IMR-90 (cell line): Measurements from ENCODE around the gene RMND5A.

Source experiments
- BHLHE40 ChIP-seq: fragments of 150-350 bp; IDR thresholded peaks from 2 replicates; pipeline ENCODE4 v1.6.1; 2016; ENCODE audit warnings: mild to moderate bottlenecking, low read depth, low read length
- CEBPB ChIP-seq: IDR thresholded peaks from 2 replicates; pipeline ENCODE4 v1.6.1; 2012; ENCODE audit warnings: low read depth, low read length, improper control_type of control experiment
- CHD1 ChIP-seq: IDR thresholded peaks from 2 replicates; pipeline ENCODE4 v1.6.1; 2012; ENCODE audit warnings: low read depth, low read length, improper control_type of control experiment
- MAFK ChIP-seq: IDR thresholded peaks from 2 replicates; pipeline ENCODE4 v1.6.1; 2012; ENCODE audit warnings: low read depth, low read length, improper control_type of control experiment
- MXI1 ChIP-seq: IDR thresholded peaks from 2 replicates; pipeline ENCODE4 v1.6.1; 2012; ENCODE audit warnings: low read depth, mild to moderate bottlenecking, low read length, moderate library complexity, borderline replicate concordance
- NFE2L2 ChIP-seq: fragments of 150-350 bp; IDR thresholded peaks from 2 replicates; pipeline ENCODE4 v1.6.1; 2016; ENCODE audit warnings: low read depth, mild to moderate bottlenecking, low read length
- POLR2A ChIP-seq: IDR thresholded peaks from 2 replicates; pipeline ENCODE4 v1.6.1; 2012; ENCODE audit warnings: mild to moderate bottlenecking, low read depth, low read length
- RAD21 ChIP-seq: IDR thresholded peaks from 2 replicates; pipeline ENCODE4 v1.6.1; 2012; ENCODE audit warnings: low read length, improper control_type of control experiment
- RFX5 ChIP-seq: IDR thresholded peaks from 2 replicates; pipeline ENCODE4 v1.8.0; 2012; ENCODE audit warnings: low read depth, mild to moderate bottlenecking, low read length, moderate library complexity
- SMC3 ChIP-seq: fragments of 150-350 bp; IDR thresholded peaks from 2 replicates; pipeline ENCODE4 v1.6.1; 2016; ENCODE audit warnings: low read depth, mild to moderate bottlenecking, antibody characterized with exemption, low read length, moderate library complexity
- TF ChIP-seq, protein P1 (sequence below): conservative IDR thresholded peaks from 2 replicates; pipeline ENCODE4 v1.5.1; 2012; ENCODE audit warnings: mild to moderate bottlenecking, low read depth, low read length, improper control_type of control experiment
- TF ChIP-seq, protein P2 (sequence below): fragments of 150-350 bp; IDR thresholded peaks from 2 replicates; pipeline ENCODE4 v1.6.1; 2017; ENCODE audit warnings: mild to moderate bottlenecking, antibody characterized with exemption, low read length, low read depth
- TF ChIP-seq, protein P3 (sequence below): fragments of 150-350 bp; IDR thresholded peaks from 2 replicates; pipeline ENCODE4 v1.6.1; 2016; ENCODE audit warnings: low read depth, mild to moderate bottlenecking, low read length, moderate library complexity, borderline replicate concordance

DNA sequence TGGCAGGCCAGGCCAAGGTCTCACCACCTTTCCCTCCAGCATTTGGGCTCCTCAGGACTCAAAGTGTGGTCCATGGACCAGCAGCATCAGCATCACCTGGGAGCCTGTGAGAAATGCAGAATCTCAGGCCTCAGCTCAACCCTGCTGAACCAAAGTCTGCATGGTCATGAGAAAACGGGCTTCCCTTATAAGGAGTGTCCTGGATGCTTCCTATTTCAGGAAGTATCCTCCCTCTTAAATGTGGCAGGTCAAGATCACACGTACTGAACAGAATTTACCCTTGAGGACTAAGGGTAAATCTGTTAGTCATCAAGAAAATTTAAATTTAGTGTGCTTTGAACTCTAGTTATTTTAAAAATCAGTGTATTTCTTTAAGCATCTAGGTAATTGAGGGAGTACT lies 58.9 kb downstream of the RMND5A start:
- TF ChIP-seq, protein P1, sequence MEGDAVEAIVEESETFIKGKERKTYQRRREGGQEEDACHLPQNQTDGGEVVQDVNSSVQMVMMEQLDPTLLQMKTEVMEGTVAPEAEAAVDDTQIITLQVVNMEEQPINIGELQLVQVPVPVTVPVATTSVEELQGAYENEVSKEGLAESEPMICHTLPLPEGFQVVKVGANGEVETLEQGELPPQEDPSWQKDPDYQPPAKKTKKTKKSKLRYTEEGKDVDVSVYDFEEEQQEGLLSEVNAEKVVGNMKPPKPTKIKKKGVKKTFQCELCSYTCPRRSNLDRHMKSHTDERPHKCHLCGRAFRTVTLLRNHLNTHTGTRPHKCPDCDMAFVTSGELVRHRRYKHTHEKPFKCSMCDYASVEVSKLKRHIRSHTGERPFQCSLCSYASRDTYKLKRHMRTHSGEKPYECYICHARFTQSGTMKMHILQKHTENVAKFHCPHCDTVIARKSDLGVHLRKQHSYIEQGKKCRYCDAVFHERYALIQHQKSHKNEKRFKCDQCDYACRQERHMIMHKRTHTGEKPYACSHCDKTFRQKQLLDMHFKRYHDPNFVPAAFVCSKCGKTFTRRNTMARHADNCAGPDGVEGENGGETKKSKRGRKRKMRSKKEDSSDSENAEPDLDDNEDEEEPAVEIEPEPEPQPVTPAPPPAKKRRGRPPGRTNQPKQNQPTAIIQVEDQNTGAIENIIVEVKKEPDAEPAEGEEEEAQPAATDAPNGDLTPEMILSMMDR, result no peak
- TF ChIP-seq RAD21 (no peak), POLR2A (no peak), SMC3 (no peak), CEBPB (no peak), MAFK (no peak), RFX5 (no peak), NFE2L2 (no peak), MXI1 (no peak), BHLHE40 (no peak), CHD1 (no peak)
- TF ChIP-seq, protein P2, sequence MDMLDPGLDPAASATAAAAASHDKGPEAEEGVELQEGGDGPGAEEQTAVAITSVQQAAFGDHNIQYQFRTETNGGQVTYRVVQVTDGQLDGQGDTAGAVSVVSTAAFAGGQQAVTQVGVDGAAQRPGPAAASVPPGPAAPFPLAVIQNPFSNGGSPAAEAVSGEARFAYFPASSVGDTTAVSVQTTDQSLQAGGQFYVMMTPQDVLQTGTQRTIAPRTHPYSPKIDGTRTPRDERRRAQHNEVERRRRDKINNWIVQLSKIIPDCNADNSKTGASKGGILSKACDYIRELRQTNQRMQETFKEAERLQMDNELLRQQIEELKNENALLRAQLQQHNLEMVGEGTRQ, result no peak
- TF ChIP-seq, protein P3, sequence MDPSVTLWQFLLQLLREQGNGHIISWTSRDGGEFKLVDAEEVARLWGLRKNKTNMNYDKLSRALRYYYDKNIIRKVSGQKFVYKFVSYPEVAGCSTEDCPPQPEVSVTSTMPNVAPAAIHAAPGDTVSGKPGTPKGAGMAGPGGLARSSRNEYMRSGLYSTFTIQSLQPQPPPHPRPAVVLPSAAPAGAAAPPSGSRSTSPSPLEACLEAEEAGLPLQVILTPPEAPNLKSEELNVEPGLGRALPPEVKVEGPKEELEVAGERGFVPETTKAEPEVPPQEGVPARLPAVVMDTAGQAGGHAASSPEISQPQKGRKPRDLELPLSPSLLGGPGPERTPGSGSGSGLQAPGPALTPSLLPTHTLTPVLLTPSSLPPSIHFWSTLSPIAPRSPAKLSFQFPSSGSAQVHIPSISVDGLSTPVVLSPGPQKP, result no peak
